Neural crest cell (in vitro differentiated cells): ENCODE results near the gene MYOG. TPM values are rescaled to one million over a fixed set of nuclear protein-coding genes. Genes with fewer than 3 reads are reported as not detected.

Experiments
- DNase-seq: peaks from one replicate; pipeline ENCODE4 v3.0.0; 2021; ENCODE audit warnings: low read depth, mixed read lengths, low spot score
- H3K27ac Mint-ChIP-seq: one replicate; pipeline ENCODE4 v1.8.0; 2021; ENCODE audit warnings: mild to moderate bottlenecking, mixed read lengths; ENCODE audit not compliant: unreplicated experiment
- H3K27me3 Mint-ChIP-seq: 2 replicates; pipeline ENCODE4 v1.8.0; 2021; ENCODE audit warnings: low read depth, mild to moderate bottlenecking, mixed read lengths
- H3K36me3 Mint-ChIP-seq: 2 replicates; pipeline ENCODE4 v1.8.0; 2021; ENCODE audit warnings: low read depth, mild to moderate bottlenecking, mixed read lengths
- H3K4me1 Mint-ChIP-seq: 2 replicates; pipeline ENCODE4 v1.8.0; 2021; ENCODE audit warnings: mixed read lengths
- H3K4me3 Mint-ChIP-seq: one replicate; pipeline ENCODE4 v1.8.0; 2021; ENCODE audit warnings: mild to moderate bottlenecking, mixed read lengths
- H3K9me3 Mint-ChIP-seq: 2 replicates; pipeline ENCODE4 v1.8.0; 2021; ENCODE audit warnings: mixed read lengths
- total RNA-seq: library from RNA; stranded (reverse); gene quantifications from 2 replicates; pipeline ENCODE4 v1.2.1, GENCODE V29; 2021
- TF ChIP-seq, protein P1 (sequence below): fragments of 200-600 bp; sonication (generic); conservative IDR thresholded peaks from 2 replicates; pipeline ENCODE4 v1.5.0; 2021; ENCODE audit warnings: antibody characterized with exemption, mild to moderate bottlenecking

Gene MYOG
- total RNA-seq, 1 donor from 2014 or later: not detected

- Mint-ChIP-seq H3K4me3 (no peak overlapping the region), H3K9me3 (no peaks in the 10 kb centered on the region), H3K27ac (no peak overlapping the region), H3K27me3 (no peaks in the 10 kb centered on the region), H3K36me3 (no peaks in the 10 kb centered on the region), H3K4me1 (peaks cover 14% of the 10 kb centered on the region)
- TF ChIP-seq, protein P1, sequence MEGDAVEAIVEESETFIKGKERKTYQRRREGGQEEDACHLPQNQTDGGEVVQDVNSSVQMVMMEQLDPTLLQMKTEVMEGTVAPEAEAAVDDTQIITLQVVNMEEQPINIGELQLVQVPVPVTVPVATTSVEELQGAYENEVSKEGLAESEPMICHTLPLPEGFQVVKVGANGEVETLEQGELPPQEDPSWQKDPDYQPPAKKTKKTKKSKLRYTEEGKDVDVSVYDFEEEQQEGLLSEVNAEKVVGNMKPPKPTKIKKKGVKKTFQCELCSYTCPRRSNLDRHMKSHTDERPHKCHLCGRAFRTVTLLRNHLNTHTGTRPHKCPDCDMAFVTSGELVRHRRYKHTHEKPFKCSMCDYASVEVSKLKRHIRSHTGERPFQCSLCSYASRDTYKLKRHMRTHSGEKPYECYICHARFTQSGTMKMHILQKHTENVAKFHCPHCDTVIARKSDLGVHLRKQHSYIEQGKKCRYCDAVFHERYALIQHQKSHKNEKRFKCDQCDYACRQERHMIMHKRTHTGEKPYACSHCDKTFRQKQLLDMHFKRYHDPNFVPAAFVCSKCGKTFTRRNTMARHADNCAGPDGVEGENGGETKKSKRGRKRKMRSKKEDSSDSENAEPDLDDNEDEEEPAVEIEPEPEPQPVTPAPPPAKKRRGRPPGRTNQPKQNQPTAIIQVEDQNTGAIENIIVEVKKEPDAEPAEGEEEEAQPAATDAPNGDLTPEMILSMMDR: no peak
- no peak for DNase-seq
These were observed 25.7 kb downstream of the MYOG start for GRCh38 chr1:203060115-203060514.

- H3K27me3 Mint-ChIP-seq: no peaks in the 10 kb centered on the region
- TF ChIP-seq, protein P1: no peak
- peak overlapping the region; percentile 76 for H3K27ac Mint-ChIP-seq
- DNase-seq: no peak
- no peaks in the 10 kb centered on the region for H3K9me3 Mint-ChIP-seq
- H3K4me1 Mint-ChIP-seq: peaks cover 16% of the 10 kb centered on the region
- H3K36me3 Mint-ChIP-seq: no peaks in the 10 kb centered on the region
- no peak overlapping the region for H3K4me3 Mint-ChIP-seq
These were observed 26.3 kb downstream of the MYOG start for GRCh38 chr1:203059485-203059884.

DNA sequence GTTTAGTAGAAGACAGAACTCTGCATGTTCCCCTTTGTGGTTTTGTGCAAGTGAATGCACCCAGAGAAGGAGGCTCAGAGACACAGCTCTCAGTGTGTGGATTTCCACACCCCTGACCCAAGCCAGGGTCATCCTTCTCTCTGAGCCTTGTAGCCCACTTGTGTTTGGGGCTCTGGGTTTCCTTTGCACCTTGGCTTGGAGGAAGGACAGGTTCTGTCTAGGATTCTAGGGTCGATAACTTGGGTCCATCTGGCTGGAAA is 27.2 kb downstream of the MYOG start:
- Mint-ChIP-seq H3K27ac (no peak overlapping the region), H3K36me3 (no peaks in the 10 kb centered on the region)
- TF ChIP-seq, protein P1: no peak

DNA sequence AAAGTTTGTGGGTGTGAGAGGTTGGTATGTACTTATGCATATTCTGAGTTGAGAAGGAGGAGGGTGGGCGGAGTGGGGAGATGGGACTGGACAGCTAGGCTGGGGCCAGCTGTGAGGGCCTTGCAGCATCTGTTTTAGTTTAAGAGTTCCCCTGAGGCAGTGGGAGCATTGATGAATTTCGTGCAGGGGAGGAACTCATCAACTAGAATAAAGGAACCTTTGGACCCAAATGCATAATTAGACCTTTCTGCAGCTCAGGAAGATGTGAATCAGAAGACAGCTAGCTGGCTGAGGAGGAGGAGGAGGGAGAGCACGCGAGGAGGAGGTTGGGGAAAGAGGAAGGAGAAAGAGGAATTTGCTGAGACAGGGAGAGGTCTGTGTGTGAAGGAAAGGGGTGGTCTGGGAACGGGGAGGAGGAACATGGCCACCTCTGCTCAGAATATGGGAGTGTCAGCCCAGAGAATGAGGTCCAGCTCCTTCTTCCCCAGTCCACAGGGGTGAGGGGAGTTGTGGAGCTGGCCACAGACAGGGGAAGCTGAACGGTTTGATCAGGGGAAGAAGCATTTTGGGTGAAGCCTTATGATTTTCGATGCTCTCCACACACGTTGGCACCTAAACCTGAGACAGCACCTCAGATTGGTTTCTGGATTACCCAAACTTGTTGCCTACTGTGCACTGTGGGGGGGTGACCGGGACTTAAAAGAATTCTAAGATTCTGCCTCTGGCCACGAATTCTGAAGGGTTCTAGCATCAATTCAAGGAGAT is 27.7 kb downstream of the MYOG start:
- peaks cover 19% of the 10 kb centered on the region for H3K4me1 Mint-ChIP-seq
- no peak for DNase-seq
- H3K4me3 Mint-ChIP-seq: no peak overlapping the region
- H3K27me3 Mint-ChIP-seq: no peaks in the 10 kb centered on the region
- TF ChIP-seq, protein P1: no peak
- H3K27ac Mint-ChIP-seq: no peak overlapping the region
- no peaks in the 10 kb centered on the region for H3K9me3 Mint-ChIP-seq
- no peaks in the 10 kb centered on the region for H3K36me3 Mint-ChIP-seq

More for the DNA sequence above, 27.2 kb downstream of the MYOG start:
- H3K27me3 Mint-ChIP-seq: no peaks in the 10 kb centered on the region
- H3K4me3 Mint-ChIP-seq: no peak overlapping the region
- no peak for DNase-seq
- no peaks in the 10 kb centered on the region for H3K9me3 Mint-ChIP-seq
- peaks cover 19% of the 10 kb centered on the region for H3K4me1 Mint-ChIP-seq

DNA sequence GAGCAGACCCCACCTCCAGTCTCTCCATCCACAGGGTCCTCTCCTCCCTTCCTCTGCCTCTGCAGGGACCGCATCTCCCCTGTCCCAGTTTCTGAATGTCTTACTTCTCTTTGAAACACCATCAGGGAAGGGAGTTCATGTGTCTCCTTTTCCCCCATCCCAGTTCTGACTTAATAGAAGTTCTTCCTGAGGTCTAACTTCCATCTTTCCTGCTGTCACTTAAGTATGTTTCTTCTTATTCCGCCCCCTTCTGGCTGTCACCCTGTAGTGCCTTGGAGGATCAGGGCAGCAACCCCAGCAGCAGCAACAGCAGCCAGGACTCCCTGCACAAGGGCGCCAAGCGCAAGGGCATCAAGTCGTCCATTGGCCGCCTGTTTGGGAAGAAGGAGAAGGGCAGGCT is 29.3 kb downstream of the MYOG start:
- H3K27me3 Mint-ChIP-seq: no peaks in the 10 kb centered on the region
- H3K4me3 Mint-ChIP-seq: no peak overlapping the region
- no peaks in the 10 kb centered on the region for H3K36me3 Mint-ChIP-seq
- TF ChIP-seq, protein P1: no peak
- DNase-seq: no peak
- peak overlapping the region; percentile 75 for H3K27ac Mint-ChIP-seq
- peaks cover 19% of the 10 kb centered on the region for H3K4me1 Mint-ChIP-seq
- no peaks in the 10 kb centered on the region for H3K9me3 Mint-ChIP-seq
